GM12872 (cell line): ENCODE results near the gene ENG.

ENCODE experiments used
- CTCF ChIP-seq: IDR thresholded peaks from 3 replicates; pipeline ENCODE4 v1.5.1; 2011; ENCODE audit warnings: low read depth, mild to moderate bottlenecking, low read length, moderate library complexity; ENCODE audit not compliant: insufficient read depth

Gene ENG

GRCh38 chr9:127785933-127786772 is 68.3 kb downstream of the ENG start, which contains the start of gene CDK9:
CDK9 (plus strand) TSS chr9:127786034; CDS start chr9:127786149, 115 bp downstream.
- TF ChIP-seq CTCF, result no peak; the same call in 2 of the 3 replicates

- peak; percentile 80 for TF ChIP-seq CTCF
Observed at GRCh38 chr9:127785023-127785932, 69.2 kb downstream of the ENG start.

GRCh38 chr9:127783111-127784008 is 71.1 kb downstream of the ENG start:
- TF ChIP-seq CTCF, result no peak

- TF ChIP-seq CTCF, result no peak
Observed at GRCh38 chr9:127781806-127782205, 72.7 kb downstream of the ENG start.

DNA sequence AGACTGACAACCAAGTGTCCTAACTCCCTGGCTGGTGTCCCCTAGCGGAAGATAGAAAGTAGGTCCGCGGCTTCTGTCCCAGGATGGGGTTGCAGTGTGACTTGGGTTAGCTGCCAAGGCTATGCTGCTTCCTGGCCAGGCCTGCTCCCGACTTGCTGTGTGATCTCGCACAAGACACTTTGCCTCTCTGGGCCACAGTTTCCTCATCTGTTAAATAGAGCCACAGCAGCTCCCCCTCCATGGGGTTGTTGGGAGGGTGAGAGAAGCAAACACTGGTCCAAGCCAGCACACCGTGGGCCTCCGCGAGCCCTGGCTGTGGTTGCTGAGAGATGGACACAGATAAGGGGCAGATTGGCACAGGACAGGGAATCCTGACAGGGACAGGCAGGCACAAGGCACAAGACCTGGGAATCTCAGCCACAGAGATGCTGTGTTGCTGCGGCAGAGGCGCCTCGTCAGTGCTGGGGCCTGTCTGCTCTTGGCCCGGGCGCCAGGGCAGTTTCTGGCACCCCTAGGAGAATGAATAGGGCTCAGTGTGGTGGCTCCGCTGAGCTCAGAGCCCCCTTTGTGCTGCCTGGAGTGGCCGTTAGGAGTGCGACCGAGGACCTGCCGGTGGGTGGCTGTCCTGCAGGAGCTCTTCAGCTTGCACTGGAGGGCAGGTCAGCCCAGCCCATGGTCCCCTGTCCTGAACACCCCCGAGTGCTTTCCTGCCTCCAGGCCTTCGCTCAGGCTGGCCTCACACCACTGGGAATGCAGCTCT is 74.2 kb downstream of the ENG start:
- TF ChIP-seq CTCF, result no peak

DNA sequence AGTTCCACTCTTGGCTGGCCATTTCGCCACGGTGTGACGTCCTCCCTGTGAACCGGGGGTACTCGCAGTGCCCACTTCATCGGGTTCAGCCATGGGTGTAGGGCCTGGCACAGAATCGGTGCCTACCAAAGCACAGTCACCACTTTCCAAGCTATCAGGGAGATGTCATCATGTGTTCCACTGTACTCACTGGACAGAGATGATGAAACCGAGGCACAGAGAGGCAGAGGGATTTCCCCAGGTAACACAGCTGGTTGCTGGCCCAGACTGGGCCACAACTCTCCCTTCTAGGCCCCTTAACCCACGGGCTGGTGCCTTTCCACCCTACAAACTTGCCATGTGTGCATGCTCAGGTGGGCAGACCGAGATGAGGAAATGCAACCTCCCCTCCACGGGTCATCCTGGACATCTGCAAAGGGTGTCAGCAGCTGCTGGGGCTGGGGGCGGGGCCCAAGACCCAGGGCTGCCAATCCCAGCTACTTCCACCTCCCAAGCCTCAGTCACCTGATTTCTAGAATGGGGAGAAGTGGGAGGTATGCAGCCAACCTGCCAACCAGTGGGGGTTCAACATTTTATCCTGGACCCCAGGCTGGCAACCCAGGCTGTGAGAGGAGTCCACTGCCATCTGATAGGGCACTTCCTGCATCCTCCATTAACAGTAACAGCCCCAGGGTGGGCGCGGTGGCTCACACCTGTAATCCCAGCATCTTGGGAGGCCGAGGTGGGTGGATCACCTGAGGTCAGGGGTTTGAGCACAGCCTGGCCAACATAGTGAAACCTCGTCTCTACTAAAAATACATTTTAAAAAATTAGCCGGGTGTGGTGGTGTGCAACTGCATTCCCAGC is 75.1 kb downstream of the ENG start:
- TF ChIP-seq CTCF, result no peak
